ENCODE results near the gene SUN5.

- TF ChIP-seq POLR2A (IDR thresholded peaks at IDR 0.05) (no peak), CTCF (IDR thresholded peaks at IDR 0.05) (no peak), EP300 (IDR thresholded peaks at IDR 0.05) (no peak)
These were observed 13.8 kb downstream of the SUN5 start for GRCh38 chr20:32990426-32990825.
